GM18870 (cell line): ENCODE results near the gene CDKN2C.
A peak's percentile ranks its signal among the peaks of the same experiment; 100 is the strongest.
"Not testable (repeated sequence)": the region's sequence is repeated elsewhere in the genome, so short reads cannot be mapped to it uniquely, and the experiment has no call there.

Experiments used
- ATAC-seq: cut with Tn5 transposase; IDR thresholded peaks from one replicate; pipeline ENCODE4 v1.9.1; 2021; ENCODE audit warnings: moderate library complexity; ENCODE audit not compliant: unreplicated experiment

The CDKN2C gene

DNA sequence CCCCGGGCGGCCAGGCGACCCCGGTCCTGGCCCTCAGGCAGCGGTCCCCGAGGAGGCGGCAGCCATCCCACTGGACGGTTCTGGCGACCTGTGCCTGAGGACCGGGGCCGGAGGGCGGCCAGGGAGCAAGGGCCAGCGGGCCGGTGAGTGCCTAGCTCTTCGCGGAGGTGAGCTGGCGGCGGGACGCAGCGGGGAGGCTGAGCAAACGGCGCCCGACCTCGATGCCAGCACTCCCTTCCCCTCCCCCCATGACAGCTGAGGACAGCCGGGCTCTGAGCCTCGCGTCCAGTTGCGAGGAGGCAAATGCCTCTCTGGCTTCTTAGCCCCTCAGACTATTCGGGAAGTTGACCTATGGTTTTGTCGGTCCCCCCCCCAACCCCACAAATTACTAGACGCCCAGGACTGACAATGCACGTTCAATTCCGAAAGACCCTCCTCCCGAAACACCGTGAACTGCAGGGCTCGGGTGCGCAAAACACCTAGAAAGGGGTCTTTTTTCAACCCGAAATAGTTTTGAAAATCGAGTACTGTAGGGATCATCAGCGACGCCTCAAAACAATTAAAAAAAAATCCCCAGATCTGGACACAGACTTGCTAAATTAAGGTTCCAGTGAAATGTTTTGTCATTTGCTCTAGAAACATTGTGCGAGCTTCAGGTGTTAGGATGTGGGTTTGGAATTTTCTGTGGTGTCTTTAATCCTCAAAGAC lies 8.3 kb downstream of the CDKN2C start:
- no peak for ATAC-seq

DNA sequence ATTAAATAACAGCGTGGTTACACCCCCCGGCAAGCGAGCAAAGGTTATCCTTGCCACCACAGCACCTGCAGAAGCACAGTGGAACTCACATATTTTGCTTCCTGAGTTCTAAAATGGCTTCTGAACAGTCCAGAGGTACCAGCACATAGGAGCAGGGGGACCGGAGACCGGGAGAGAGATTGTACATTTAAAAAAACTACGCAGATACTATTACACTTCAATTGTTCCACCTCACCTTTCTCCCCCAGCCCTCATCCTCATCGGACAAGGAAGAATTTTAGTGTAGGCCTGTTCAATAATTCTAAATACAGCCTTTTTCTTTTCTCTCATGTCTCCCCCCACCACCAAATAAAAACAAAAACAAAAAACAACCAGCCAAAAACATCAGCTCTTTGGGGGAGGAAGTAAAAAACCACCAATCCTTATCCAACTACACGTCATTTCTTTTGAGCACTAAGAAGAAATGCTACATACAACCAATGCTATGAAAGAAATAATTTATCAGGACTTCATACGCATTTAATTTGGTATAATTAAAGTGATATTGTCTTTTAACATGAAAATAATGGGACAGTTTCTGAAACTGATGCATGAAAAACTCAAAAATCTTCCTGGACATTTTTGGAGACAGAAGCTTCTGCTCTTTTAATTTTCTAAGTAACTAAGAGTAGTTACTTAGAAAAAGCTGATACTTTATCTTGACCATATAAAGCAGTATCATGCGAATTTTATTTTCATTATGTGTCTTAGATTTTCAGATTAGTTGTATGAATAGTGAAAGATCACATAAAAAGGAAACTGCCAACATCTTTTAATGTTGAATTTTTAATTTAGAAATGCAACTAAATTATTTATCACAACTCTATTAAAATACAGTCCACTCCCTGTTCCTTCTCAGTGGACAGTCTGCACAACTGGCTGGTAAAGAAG lies 9.1 kb downstream of the CDKN2C start:
- no peak for ATAC-seq

DNA sequence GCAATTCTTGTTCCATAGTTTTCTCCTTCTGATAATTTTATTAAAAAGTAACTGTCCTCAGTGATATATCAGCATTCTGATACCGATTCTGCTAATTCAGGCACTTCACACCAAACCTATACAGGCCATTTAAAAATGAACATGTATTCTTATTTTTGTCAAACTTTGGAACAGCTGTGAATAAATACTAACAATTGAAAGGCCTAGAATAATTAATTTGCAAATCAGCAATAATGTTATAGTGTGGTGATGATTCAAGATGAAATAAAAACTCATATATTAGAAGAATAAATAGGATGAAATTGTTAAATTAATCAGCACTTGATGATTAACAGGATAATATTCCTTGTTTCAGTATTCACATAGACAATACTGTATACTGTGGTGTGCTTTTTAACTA lies 9.9 kb downstream of the CDKN2C start:
- ATAC-seq = no peak

DNA sequence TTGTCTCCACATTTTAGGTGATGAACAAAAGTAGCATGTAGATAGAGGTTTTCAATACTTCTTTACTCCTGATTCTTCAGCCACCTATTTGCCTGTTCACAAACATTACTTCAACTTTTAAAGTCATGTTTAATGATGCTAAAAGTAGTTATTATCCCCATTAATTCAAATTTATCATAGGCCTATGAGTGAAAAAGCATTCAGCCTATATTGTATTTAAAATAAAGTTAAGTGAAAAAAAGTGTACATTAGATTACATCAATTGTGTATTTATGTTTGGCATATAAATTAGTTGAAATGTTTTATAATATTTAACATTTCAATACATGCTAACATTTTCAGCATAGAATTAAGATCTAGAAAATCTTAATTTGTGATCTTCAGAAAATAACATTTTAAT lies 10.5 kb downstream of the CDKN2C start:
- no peak for ATAC-seq

DNA sequence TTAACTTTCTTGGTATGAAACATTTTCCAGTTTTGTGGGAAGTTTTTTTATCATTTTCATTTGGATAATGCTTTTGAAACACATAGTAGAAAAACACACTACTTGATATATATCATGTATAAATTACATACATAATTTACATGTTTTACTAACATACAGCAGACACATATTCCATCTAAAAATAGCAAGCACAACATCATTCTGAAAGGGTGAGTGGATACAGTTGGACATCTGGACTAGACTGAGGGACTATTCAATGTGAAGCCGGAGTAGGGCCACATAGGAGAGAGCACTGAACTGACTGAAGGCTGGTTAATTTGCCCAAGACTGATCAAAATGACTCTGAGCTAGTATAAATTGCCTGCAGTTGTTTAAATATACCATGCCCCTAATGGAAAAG lies 11.7 kb downstream of the CDKN2C start:
- no peak for ATAC-seq

- ATAC-seq = no peak
Observed at GRCh38 chr1:50982611-50983010, 12.6 kb downstream of the CDKN2C start.

DNA sequence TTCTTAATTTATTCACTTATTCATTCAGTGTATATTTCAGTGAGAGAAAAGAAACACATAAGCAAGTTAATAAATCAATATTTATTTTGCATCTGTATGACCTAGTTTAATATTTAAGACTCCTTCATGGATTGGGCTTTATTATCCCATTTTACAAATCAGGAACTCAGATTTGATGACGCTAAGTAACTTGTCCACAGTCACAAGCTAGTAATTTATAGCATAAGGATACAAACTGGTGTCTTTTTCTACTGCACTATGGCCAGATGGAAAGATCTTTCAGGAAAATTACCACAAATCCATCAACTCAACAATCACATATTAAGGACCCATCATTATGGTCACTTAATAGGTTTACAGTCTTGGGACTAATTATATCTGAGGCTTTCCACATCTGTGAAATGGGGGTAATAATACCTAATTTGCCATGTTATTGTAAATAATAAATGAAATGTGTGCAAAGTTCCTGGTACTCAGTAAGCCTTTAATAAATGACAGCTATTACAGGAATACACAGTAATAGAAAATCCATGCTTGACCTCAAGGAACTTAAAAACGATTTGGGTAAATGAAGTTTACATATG lies 13.3 kb downstream of the CDKN2C start:
- no peak for ATAC-seq

DNA sequence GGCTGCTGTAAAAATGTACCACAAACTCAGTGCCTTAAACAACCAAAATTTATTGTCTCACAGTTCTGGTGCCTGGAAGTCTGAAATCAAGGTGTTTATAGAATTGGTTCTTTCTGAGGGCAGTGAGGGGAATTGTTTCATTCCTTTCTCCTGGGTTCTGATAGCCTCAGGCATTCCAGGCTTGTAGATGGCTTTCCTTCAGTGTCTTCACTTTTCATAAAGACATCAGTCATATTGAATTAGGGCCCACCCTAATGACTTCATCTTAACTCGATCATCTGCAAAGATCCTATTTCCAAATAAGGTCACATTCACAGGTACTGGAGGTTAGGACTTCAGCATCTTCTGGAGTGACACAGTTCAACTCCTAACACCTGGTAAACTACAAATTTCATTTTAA lies 15.0 kb downstream of the CDKN2C start:
- no peak for ATAC-seq

DNA sequence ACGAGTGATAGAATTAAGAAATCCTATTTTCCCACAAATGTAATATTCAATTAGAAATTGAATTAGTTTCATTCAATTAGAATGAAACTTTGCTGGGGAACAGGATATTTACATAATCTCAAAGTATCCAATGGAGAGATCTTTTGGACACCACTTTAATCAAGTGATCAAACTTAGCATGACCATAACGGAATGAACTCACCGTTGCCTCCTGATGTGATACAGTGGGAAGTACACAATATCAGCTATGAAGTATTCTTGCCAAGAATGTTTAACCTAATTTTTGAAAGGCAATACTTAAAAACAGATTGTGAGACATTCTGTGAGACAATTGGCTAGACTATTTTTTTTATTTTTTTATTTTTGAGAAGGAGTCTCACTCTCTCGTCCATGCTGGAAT lies 16.6 kb downstream of the CDKN2C start:
- ATAC-seq = no peak

DNA sequence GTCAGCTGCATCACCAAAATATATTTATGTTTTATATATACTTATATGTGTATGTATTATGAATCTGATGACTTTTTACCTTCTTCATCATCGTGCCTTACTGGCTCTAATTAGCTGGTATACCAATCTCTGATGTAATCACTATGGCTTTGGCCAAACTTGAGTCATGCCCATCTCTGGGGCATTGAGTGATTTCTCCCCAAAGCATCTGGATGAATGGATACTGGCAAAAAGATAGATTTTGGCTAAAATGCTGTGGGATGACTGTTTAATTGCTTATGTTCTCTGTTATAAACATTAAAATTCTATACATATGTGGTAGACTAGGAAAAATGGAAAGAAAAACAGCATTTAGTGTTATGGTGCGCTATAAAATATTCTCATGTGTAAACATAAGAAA lies 19.6 kb downstream of the CDKN2C start:
- no peak for ATAC-seq

GRCh38 chr1:50992532-50993318 lies 22.7 kb downstream of the CDKN2C start:
- no peak for ATAC-seq

- no peak for ATAC-seq
Observed at GRCh38 chr1:50993645-50994044, 23.6 kb downstream of the CDKN2C start.

DNA sequence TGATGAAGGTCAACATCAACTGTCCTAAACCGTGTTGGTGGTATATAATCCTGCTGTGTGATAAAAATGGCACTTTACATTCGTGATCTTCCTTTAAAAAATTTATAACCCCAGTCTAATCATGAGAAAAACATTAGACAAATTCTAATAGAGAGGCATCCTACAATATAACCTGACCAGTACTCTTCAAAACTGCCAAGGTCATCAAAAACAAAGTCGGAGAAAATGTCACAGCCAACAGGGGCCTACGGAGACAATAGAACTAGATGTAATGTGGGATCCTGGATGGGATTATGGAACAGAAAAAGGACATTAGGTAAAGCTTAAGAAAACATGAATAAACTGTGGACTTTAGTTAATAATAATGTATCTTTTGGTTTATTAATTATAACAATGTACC lies 25.0 kb downstream of the CDKN2C start:
- ATAC-seq = no peak

- no peak for ATAC-seq
Observed at GRCh38 chr1:50995651-50996050, 25.6 kb downstream of the CDKN2C start.

DNA sequence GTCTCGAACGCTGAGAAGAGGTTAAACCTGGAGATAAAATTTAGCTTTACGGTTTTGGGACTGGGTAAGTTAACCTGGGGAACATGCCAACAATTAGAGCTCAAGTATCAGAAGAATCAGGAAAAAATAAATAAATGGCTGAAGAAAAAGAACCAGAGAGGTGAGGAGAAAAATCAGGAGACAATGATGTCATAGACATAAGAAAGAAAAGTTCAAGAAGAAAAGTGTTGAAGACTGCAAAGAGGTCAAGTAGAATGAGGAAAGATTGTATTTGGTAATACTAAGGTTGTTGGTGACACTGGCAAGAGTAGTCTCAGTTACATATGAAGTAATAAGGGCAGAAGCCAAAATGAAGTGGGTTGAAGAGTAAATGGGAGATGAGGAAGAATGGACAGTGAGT lies 26.0 kb downstream of the CDKN2C start:
- ATAC-seq = no peak

- ATAC-seq = not testable (repeated sequence)
Observed at GRCh38 chr1:50999375-50999774, 29.3 kb downstream of the CDKN2C start.

GRCh38 chr1:51000160-51000559 lies 30.1 kb downstream of the CDKN2C start:
- peak; percentile 80 for ATAC-seq

GRCh38 chr1:51000651-51001050 lies 30.6 kb downstream of the CDKN2C start:
- peak; percentile 33 for ATAC-seq

GRCh38 chr1:51002516-51002915 lies 32.5 kb downstream of the CDKN2C start:
- ATAC-seq = no peak

GRCh38 chr1:51005549-51005948 lies 35.5 kb downstream of the CDKN2C start:
- not testable (repeated sequence) for ATAC-seq

DNA sequence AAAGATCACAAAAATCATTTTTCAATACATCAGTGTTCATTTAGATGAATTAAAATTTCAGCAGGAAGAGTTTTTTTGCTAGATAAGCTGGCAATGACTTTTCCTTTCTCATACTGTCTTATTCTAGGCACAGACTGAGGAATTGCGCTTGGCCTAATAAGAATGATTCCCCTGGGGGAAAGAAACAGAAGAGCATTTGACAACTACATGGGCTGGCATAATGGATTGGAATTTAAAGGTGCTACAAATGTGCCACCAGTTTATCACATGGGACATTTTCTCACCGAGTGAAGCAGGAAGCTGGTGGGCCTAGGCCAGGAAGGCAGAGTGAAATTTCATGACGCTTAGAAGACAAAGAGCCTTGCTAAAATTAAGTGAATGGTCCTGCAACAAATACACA lies 39.3 kb downstream of the CDKN2C start:
- no peak for ATAC-seq
